ENCODE results near the gene PSAP.
A peak's percentile ranks its signal among the peaks of the same experiment; 100 is the strongest.

The PSAP gene

DNA sequence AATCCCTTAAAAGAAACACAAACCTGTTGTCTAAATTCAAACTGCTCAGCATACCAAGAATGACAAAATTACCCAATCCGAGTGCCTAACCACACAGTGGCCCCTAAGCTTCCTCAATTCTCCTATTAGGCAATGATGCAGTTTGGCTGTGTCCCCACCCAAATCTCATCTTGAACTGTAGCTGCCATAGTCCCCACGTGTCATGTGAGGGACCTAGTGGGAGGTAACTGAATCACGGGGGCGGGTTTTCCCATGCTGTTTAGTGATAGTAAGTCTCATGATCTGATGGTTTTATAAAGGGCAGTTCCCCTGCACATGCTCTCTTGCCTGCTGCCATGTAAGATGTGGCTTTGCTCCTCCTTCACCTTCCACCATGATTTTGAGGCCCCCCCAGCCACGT, 21.9 kb downstream of the PSAP start:
- peak overlapping the region in 1 of 2 donors; percentile 5 for H3K27ac ChIP-seq
- no peak overlapping the region for H3K4me3 ChIP-seq
- no peak for DNase-seq (ENCODE audit: low spot score)
- TF ChIP-seq, protein P1, sequence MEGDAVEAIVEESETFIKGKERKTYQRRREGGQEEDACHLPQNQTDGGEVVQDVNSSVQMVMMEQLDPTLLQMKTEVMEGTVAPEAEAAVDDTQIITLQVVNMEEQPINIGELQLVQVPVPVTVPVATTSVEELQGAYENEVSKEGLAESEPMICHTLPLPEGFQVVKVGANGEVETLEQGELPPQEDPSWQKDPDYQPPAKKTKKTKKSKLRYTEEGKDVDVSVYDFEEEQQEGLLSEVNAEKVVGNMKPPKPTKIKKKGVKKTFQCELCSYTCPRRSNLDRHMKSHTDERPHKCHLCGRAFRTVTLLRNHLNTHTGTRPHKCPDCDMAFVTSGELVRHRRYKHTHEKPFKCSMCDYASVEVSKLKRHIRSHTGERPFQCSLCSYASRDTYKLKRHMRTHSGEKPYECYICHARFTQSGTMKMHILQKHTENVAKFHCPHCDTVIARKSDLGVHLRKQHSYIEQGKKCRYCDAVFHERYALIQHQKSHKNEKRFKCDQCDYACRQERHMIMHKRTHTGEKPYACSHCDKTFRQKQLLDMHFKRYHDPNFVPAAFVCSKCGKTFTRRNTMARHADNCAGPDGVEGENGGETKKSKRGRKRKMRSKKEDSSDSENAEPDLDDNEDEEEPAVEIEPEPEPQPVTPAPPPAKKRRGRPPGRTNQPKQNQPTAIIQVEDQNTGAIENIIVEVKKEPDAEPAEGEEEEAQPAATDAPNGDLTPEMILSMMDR (IDR thresholded peaks at IDR 0.05) = no peak

DNA sequence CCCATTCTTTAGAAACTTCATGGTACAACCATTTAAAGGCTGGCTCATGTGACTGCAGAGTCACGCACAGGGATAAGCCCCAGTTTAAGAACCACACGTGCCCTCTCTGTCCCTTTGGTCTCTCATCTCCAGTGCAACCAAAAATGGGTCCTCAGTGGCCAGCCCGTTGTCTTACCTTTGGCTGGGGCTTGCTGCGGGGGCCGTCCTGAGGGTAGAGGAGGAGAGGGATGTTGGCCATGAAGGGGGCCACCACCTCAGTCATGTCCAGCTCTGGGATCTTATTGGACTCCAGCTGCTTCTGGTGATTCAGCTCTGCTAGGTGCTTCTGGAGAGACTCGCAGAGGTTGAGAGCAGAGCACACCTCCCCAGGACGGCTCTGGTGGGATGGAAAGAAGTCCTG, 22.3 kb downstream of the PSAP start:
- Histone ChIP-seq H3K27ac (peak overlapping the region in 1 of 2 donors; percentile 5), H3K4me3 (no peak overlapping the region)
- TF ChIP-seq, protein P1 (IDR thresholded peaks at IDR 0.05) = no peak
- DNase-seq (ENCODE audit: low spot score) = no peak

DNA sequence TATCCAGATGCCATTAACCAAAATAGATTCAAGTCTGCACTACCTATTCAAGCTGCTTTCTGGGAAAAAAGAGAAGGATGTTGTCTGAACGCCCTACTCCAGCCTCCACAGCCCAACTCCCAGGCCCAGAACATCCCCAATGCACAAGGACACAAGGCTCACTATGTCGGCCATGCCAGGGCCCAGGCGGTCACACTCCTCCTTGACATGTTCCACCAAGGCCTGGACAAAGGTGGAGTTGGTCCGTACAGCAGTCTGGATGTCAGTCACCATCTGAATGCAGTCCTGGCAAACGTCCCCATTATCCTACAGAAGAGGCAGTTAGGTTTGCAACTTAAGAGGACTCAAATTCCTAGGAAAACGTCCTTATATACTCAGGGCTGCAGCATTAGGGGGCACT, 23.2 kb downstream of the PSAP start:
- H3K4me3 ChIP-seq = no peak overlapping the region
- no peak overlapping the region for H3K27ac ChIP-seq
- DNase-seq (ENCODE audit: low spot score) = no peak
- TF ChIP-seq, protein P1 (IDR thresholded peaks at IDR 0.05) = no peak

DNA sequence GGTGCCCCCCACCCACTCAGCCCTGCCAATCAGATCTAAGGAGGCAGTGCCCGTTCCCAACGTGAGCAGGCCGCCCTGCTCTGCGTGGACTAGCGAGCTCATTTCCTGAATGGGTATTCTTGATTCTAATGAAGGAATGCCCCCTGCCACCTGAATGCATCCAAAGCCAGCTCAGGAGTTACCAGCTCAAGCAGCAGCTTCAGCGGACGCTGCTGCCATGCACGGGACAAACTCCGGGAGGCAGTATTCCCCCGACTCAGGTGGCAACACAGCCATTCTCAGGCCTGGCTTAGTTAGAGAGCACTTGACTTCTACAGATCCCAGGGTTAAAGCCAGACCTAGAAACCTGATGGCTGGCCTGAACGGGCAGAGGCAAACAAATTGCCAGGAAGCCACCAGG, 25.8 kb downstream of the PSAP start:
- no peak overlapping the region for H3K27ac ChIP-seq
- no peak for DNase-seq (ENCODE audit: low spot score)
- TF ChIP-seq, protein P1 (IDR thresholded peaks at IDR 0.05) = no peak

DNA sequence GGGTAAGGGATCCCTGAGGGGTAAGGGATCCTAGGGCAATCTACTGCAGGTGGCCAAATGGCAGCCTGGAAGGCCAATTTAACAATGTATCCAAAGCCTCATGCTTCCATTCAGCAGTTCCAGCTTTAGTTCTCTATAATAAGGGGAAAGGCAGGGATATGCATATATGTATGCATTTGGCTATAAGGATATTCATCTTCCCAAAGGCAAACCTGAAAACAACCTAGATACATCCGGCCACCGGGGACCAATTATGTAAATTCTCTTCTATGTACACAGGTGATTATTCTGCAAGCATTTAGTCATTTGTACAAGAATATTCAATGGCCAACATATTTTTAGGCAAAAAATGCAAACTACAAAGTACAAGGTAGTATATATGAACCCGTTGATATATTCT, 26.7 kb downstream of the PSAP start:
- no peak for DNase-seq (ENCODE audit: low spot score)
- TF ChIP-seq, protein P1 (IDR thresholded peaks at IDR 0.05) = no peak
- Histone ChIP-seq H3K4me3 (no peak overlapping the region), H3K27ac (no peak overlapping the region)

More for the DNA sequence above, 25.8 kb downstream of the PSAP start:
- no peak overlapping the region for H3K4me3 ChIP-seq

DNA sequence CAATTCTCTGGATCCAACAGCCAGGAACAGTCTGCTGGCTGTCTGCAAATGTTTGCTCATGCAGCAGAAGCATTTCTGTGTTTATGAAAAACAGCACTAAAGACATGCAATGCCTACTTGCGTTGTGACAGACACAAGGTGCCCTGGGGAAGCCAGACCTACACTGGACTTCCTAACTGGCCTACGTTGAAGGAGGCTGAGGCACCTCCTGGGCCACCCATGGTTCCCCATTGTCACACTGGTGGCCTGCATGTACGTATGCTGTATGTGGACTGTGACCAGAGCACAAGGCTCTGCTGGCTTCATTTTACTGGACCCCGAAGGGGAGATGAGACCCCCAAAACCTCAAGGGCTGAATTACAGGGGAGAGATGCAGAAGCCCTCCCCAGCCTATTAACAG, 27.7 kb downstream of the PSAP start:
- Histone ChIP-seq H3K27ac (no peak overlapping the region), H3K4me3 (no peak overlapping the region)
- DNase-seq (ENCODE audit: low spot score) = no peak
- TF ChIP-seq, protein P1 (IDR thresholded peaks at IDR 0.05) = no peak

DNA sequence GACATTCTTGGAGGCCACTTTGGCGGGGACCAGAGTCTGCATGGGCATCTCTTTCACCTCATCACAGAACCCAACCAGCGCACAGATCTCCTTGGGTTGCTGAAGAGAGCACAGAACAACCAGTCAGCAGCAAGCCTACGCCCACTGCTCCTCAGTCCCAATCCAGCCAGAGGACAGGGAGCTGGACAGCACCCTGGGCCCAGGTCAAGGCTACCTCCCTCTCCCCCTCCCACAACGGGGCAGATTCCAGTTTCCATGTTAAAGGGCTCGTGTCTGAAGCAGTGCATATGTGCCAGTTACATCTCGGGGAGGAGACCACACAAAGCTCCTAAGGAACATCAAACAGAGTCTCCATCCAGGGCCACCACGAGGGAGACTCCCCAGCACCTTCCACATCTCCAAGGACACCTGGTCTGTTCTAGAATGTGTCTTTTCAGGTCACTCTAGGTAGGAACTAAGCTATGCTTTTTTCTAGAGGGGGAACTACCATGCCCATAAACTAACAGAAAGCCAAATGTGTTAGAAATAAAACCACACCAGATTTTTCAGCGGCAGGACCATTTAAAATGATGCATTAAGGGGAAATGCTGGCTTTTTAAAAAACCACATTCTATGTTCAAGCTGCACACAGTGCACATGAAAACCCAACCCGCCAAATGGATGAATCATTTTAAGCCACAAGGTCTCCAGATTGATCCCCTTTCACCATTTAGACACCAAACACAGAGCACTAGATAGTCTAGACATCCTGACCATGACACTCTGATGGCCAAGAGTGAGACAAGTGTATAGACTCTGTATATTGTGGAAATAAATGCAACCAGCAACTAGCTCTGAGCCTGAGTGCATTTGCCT, 28.9 kb downstream of the PSAP start:
- Histone ChIP-seq H3K4me3 (no peak overlapping the region), H3K27ac (no peak overlapping the region)
- DNase-seq (ENCODE audit: low spot score) = no peak
- TF ChIP-seq, protein P1 (IDR thresholded peaks at IDR 0.05) = no peak

All from coronary artery (tissue), 2 donors.